ENCODE results near the gene NT5DC1.

Gene NT5DC1

GRCh38 chr6:116248577-116248976 is 147.9 kb downstream of the NT5DC1 start:
- no peak for DNase-seq

- DNase-seq: no peak
Observed at GRCh38 chr6:116251568-116252384, 151.1 kb downstream of the NT5DC1 start.

- DNase-seq: no peak
Observed at GRCh38 chr6:116253188-116253504, 152.5 kb downstream of the NT5DC1 start.

GRCh38 chr6:116253505-116254296 is 153.0 kb downstream of the NT5DC1 start, which contains the start of gene TSPYL4:
Gene TSPYL4 (minus strand): TSS chr6:116254075. CDS start chr6:116254008, 67 bp downstream.
- peak; percentile 92 for DNase-seq

GRCh38 chr6:116254297-116255056 is 153.8 kb downstream of the NT5DC1 start:
- no peak for DNase-seq

GRCh38 chr6:116255246-116255800 is 154.7 kb downstream of the NT5DC1 start:
- DNase-seq: no peak

GRCh38 chr6:116256694-116257093 is 156.0 kb downstream of the NT5DC1 start:
- no peak for DNase-seq

- no peak for DNase-seq
Observed at GRCh38 chr6:116258520-116258919, 157.9 kb downstream of the NT5DC1 start.

GRCh38 chr6:116263353-116263752 is 162.7 kb downstream of the NT5DC1 start:
- DNase-seq: no peak

- no peak for DNase-seq
Observed at GRCh38 chr6:116265041-116265829, 164.6 kb downstream of the NT5DC1 start.

GRCh38 chr6:116266803-116267202 is 166.2 kb downstream of the NT5DC1 start:
- no peak for DNase-seq

GRCh38 chr6:116267836-116268588 is 167.4 kb downstream of the NT5DC1 start:
- no peak for DNase-seq

GRCh38 chr6:116268589-116269293 is 168.1 kb downstream of the NT5DC1 start:
- peak; percentile 38 for DNase-seq

GRCh38 chr6:116271149-116271708 is 170.6 kb downstream of the NT5DC1 start:
- DNase-seq: no peak

- no peak for DNase-seq
Observed at GRCh38 chr6:116277124-116277523, 176.5 kb downstream of the NT5DC1 start.

- DNase-seq: no peak
Observed at GRCh38 chr6:116278481-116278829, 177.8 kb downstream of the NT5DC1 start.

GRCh38 chr6:116278854-116279231 is 178.2 kb downstream of the NT5DC1 start:
- no peak for DNase-seq

- peak; percentile 96 for DNase-seq
Observed at GRCh38 chr6:116279232-116280160, 178.8 kb downstream of the NT5DC1 start, which contains the start of gene TSPYL1. Gene TSPYL1 (minus strand): TSS chr6:116279930. CDS start chr6:116279830, 100 bp downstream.

Data from activated CD4-positive, alpha-beta T cell treated with anti-CD3 and anti-CD28 coated beads, Interleukin-2, amount 50 U/mL, for 16 hours (primary cell).